IgD-negative memory B cell (primary cell): Measurements from ENCODE around the gene TOMM70. TPM values are rescaled to one million over a fixed set of nuclear protein-coding genes. Genes with fewer than 3 reads are reported as not detected.

Experiments used
- H3K27ac Mint-ChIP-seq, 3 donors: one replicate each; pipeline ENCODE4 v1.8.0; 2020 to 2022; ENCODE audit warnings: mild to moderate bottlenecking in 3 of 3, mixed read lengths in 3 of 3, moderate library complexity in 1 of 3
- H3K27me3 Mint-ChIP-seq: one replicate; pipeline ENCODE4 v1.8.0; 2021; ENCODE audit warnings: mixed read lengths
- H3K36me3 Mint-ChIP-seq: one replicate; pipeline ENCODE4 v1.8.0; 2020; ENCODE audit warnings: mild to moderate bottlenecking, mixed read lengths
- H3K4me1 Mint-ChIP-seq, 3 donors: one replicate each; pipeline ENCODE4 v1.8.0; 2020 to 2022; ENCODE audit warnings: mixed read lengths in 3 of 3, mild to moderate bottlenecking in 1 of 3
- H3K4me3 Mint-ChIP-seq, 4 donors: one replicate each; pipeline ENCODE4 v1.8.0; 2020 to 2022; ENCODE audit warnings: mild to moderate bottlenecking in 4 of 4, mixed read lengths in 4 of 4, moderate library complexity in 3 of 4
- H3K9me3 Mint-ChIP-seq, 3 donors: one replicate each; pipeline ENCODE4 v1.8.0; 2020 to 2021; ENCODE audit warnings: mixed read lengths in 3 of 3, mild to moderate bottlenecking in 1 of 3
- polyA plus RNA-seq: library from polyadenylated mRNA; unstranded; fragments of 300-500 nt; fragmentation: Illumina TruSeq; gene quantifications from one replicate; pipeline ENCODE4 v1.2.3, GENCODE V29; 2021

The TOMM70 gene
- polyA plus RNA-seq, 1 donor from 2014 or later, result 14.0 TPM

- H3K4me3 Mint-ChIP-seq, result peak overlapping the region; percentile 99 to 100 (median 100)
- no peaks in the 10 kb centered on the region for H3K27me3 Mint-ChIP-seq
- peaks cover 26 to 48% (median 38%) of the 10 kb centered on the region in 3 donors for H3K4me1 Mint-ChIP-seq
Observed at GRCh38 chr3:100401674-100402041, 769 bp upstream of the TOMM70 start.

GRCh38 chr3:100400419-100400779, 490 bp downstream of the TOMM70 start:
- Mint-ChIP-seq H3K27ac (peak overlapping the region in 2 of 3 donors; percentile 32 to 93), H3K27me3 (no peaks in the 10 kb centered on the region), H3K4me1 (peaks cover 32 to 53% (median 40%) of the 10 kb centered on the region in 3 donors), H3K4me3 (peak overlapping the region; percentile 99 to 100 (median 100)), H3K9me3 (peaks cover 0 to 1% (median 0%) of the 10 kb centered on the region in 3 donors), H3K36me3 (peaks cover 2% of the 10 kb centered on the region)

More at GRCh38 chr3:100401674-100402041, 769 bp upstream of the TOMM70 start:
- Mint-ChIP-seq H3K27ac (peak overlapping the region; percentile 93 to 97 (median 96)), H3K36me3 (peaks cover 2% of the 10 kb centered on the region), H3K9me3 (peaks cover 0 to 1% (median 0%) of the 10 kb centered on the region in 3 donors)

- H3K4me1 Mint-ChIP-seq, result peaks cover 32 to 52% (median 40%) of the 10 kb centered on the region in 3 donors
- H3K27me3 Mint-ChIP-seq, result no peaks in the 10 kb centered on the region
- H3K36me3 Mint-ChIP-seq, result peaks cover 2% of the 10 kb centered on the region
- no peak overlapping the region for H3K27ac Mint-ChIP-seq
- peaks cover 0 to 1% (median 0%) of the 10 kb centered on the region in 3 donors for H3K9me3 Mint-ChIP-seq
- peak overlapping the region; percentile 99 to 100 (median 100) for H3K4me3 Mint-ChIP-seq
Observed at GRCh38 chr3:100399341-100400071, 1.4 kb downstream of the TOMM70 start.

GRCh38 chr3:100396967-100397366, 3.9 kb downstream of the TOMM70 start:
- H3K27me3 Mint-ChIP-seq, result no peaks in the 10 kb centered on the region
- no peak overlapping the region for H3K27ac Mint-ChIP-seq
- no peaks in the 10 kb centered on the region for H3K9me3 Mint-ChIP-seq
- H3K36me3 Mint-ChIP-seq, result peaks cover 2% of the 10 kb centered on the region
- peaks cover 31 to 44% (median 32%) of the 10 kb centered on the region in 3 donors for H3K4me1 Mint-ChIP-seq
- H3K4me3 Mint-ChIP-seq, result peak overlapping the region in 1 of 4 donors; percentile 39

- Mint-ChIP-seq H3K4me3 (peak overlapping the region in 1 of 4 donors; percentile 58), H3K4me1 (peaks cover 23 to 42% (median 26%) of the 10 kb centered on the region in 3 donors), H3K36me3 (peaks cover 2% of the 10 kb centered on the region), H3K27me3 (no peaks in the 10 kb centered on the region), H3K27ac (no peak overlapping the region), H3K9me3 (no peaks in the 10 kb centered on the region)
Observed at GRCh38 chr3:100395679-100396431, 5.0 kb downstream of the TOMM70 start.

GRCh38 chr3:100389025-100389424, 11.9 kb downstream of the TOMM70 start:
- peaks cover 0 to 8% (median 2%) of the 10 kb centered on the region in 3 donors for H3K9me3 Mint-ChIP-seq
- peaks cover 8% of the 10 kb centered on the region for H3K36me3 Mint-ChIP-seq
- H3K4me1 Mint-ChIP-seq, result peaks cover 4 to 13% (median 9%) of the 10 kb centered on the region in 3 donors
- H3K27me3 Mint-ChIP-seq, result no peaks in the 10 kb centered on the region
- no peak overlapping the region for H3K4me3 Mint-ChIP-seq
- no peak overlapping the region for H3K27ac Mint-ChIP-seq

- no peaks in the 10 kb centered on the region for H3K27me3 Mint-ChIP-seq
- H3K9me3 Mint-ChIP-seq, result peaks cover 0 to 8% (median 2%) of the 10 kb centered on the region in 3 donors
- H3K4me1 Mint-ChIP-seq, result peaks cover 0 to 5% (median 5%) of the 10 kb centered on the region in 3 donors
- H3K27ac Mint-ChIP-seq, result no peak overlapping the region
- H3K36me3 Mint-ChIP-seq, result peaks cover 8% of the 10 kb centered on the region
- no peak overlapping the region for H3K4me3 Mint-ChIP-seq
Observed at GRCh38 chr3:100386437-100387074, 14.3 kb downstream of the TOMM70 start.

GRCh38 chr3:100384733-100385525, 16.0 kb downstream of the TOMM70 start:
- Mint-ChIP-seq H3K36me3 (peaks cover 8% of the 10 kb centered on the region), H3K9me3 (peaks cover 0 to 8% (median 2%) of the 10 kb centered on the region in 3 donors), H3K27me3 (no peaks in the 10 kb centered on the region), H3K4me1 (peaks cover 0 to 5% (median 5%) of the 10 kb centered on the region in 3 donors), H3K27ac (no peak overlapping the region), H3K4me3 (no peak overlapping the region)

- Mint-ChIP-seq H3K27me3 (no peaks in the 10 kb centered on the region), H3K4me1 (no peaks in the 10 kb centered on the region), H3K27ac (peak overlapping the region in 1 of 3 donors; percentile 16), H3K9me3 (no peaks in the 10 kb centered on the region), H3K36me3 (peaks cover 7% of the 10 kb centered on the region), H3K4me3 (no peak overlapping the region)
Observed at GRCh38 chr3:100376301-100376700, 24.6 kb downstream of the TOMM70 start.

- H3K9me3 Mint-ChIP-seq, result no peaks in the 10 kb centered on the region
- H3K4me1 Mint-ChIP-seq, result no peaks in the 10 kb centered on the region
- peaks cover 7% of the 10 kb centered on the region for H3K36me3 Mint-ChIP-seq
- H3K4me3 Mint-ChIP-seq, result no peak overlapping the region
- H3K27me3 Mint-ChIP-seq, result no peaks in the 10 kb centered on the region
- no peak overlapping the region for H3K27ac Mint-ChIP-seq
Observed at GRCh38 chr3:100374521-100374920, 26.4 kb downstream of the TOMM70 start.

- Mint-ChIP-seq H3K4me3 (no peak overlapping the region), H3K4me1 (no peaks in the 10 kb centered on the region), H3K9me3 (no peaks in the 10 kb centered on the region), H3K27me3 (no peaks in the 10 kb centered on the region), H3K27ac (peak overlapping the region in 1 of 3 donors; percentile 7), H3K36me3 (peaks cover 6% of the 10 kb centered on the region)
Observed at GRCh38 chr3:100370756-100371155, 30.1 kb downstream of the TOMM70 start.

GRCh38 chr3:100368441-100368840, 32.4 kb downstream of the TOMM70 start:
- H3K27ac Mint-ChIP-seq, result no peak overlapping the region
- no peaks in the 10 kb centered on the region for H3K27me3 Mint-ChIP-seq
- H3K4me1 Mint-ChIP-seq, result no peaks in the 10 kb centered on the region
- H3K9me3 Mint-ChIP-seq, result no peaks in the 10 kb centered on the region
- H3K36me3 Mint-ChIP-seq, result peaks cover 9% of the 10 kb centered on the region
- H3K4me3 Mint-ChIP-seq, result no peak overlapping the region

- Mint-ChIP-seq H3K9me3 (peaks cover 0 to 4% (median 3%) of the 10 kb centered on the region in 3 donors), H3K27ac (no peak overlapping the region), H3K4me3 (no peak overlapping the region), H3K36me3 (peaks cover 13% of the 10 kb centered on the region), H3K4me1 (no peaks in the 10 kb centered on the region), H3K27me3 (no peaks in the 10 kb centered on the region)
Observed at GRCh38 chr3:100366424-100366823, 34.5 kb downstream of the TOMM70 start.

- Mint-ChIP-seq H3K4me3 (no peak overlapping the region), H3K27me3 (no peaks in the 10 kb centered on the region), H3K9me3 (peaks cover 0 to 4% (median 3%) of the 10 kb centered on the region in 3 donors), H3K4me1 (no peaks in the 10 kb centered on the region), H3K36me3 (peaks cover 16% of the 10 kb centered on the region), H3K27ac (no peak overlapping the region)
Observed at GRCh38 chr3:100364421-100364820, 36.5 kb downstream of the TOMM70 start.
